T-helper 1 cell treated with Interleukin-12 subunit alpha and Interleukin-12 subunit beta and Interleukin-4 antibody, amounts not matched to agents 30 μg/mL and 1 μg/mL, for 36 hours (primary cell): Measurements from ENCODE around the gene HSDL2.

ENCODE experiments used
- H3K27ac Mint-ChIP-seq: one replicate; pipeline ENCODE4 v1.8.0; 2021; ENCODE audit warnings: mild to moderate bottlenecking, mixed read lengths
- H3K27me3 Mint-ChIP-seq: one replicate; pipeline ENCODE4 v1.8.0; 2021; ENCODE audit warnings: low read depth, mixed read lengths
- H3K36me3 Mint-ChIP-seq: one replicate; pipeline ENCODE4 v1.8.0; 2021; ENCODE audit warnings: low read depth, mixed read lengths
- H3K4me1 Mint-ChIP-seq: one replicate; pipeline ENCODE4 v1.8.0; 2021; ENCODE audit warnings: low read depth, mixed read lengths
- H3K4me3 Mint-ChIP-seq: one replicate; pipeline ENCODE4 v1.8.0; 2021; ENCODE audit warnings: mild to moderate bottlenecking, moderate library complexity, mixed read lengths
- H3K9me3 Mint-ChIP-seq: one replicate; pipeline ENCODE4 v1.8.0; 2021; ENCODE audit warnings: mixed read lengths

HSDL2 gene

GRCh38 chr9:112434487-112434886 lies 54.6 kb downstream of the HSDL2 start:
- H3K4me3 Mint-ChIP-seq: no peak overlapping the region
- H3K9me3 Mint-ChIP-seq: no peaks in the 10 kb centered on the region
- no peaks in the 10 kb centered on the region for H3K27me3 Mint-ChIP-seq
- no peak overlapping the region for H3K27ac Mint-ChIP-seq
- peaks cover 16% of the 10 kb centered on the region for H3K36me3 Mint-ChIP-seq
- no peaks in the 10 kb centered on the region for H3K4me1 Mint-ChIP-seq

- Mint-ChIP-seq H3K27ac (no peak overlapping the region), H3K4me3 (no peak overlapping the region), H3K4me1 (no peaks in the 10 kb centered on the region), H3K27me3 (no peaks in the 10 kb centered on the region), H3K36me3 (peaks cover 12% of the 10 kb centered on the region), H3K9me3 (no peaks in the 10 kb centered on the region)
Measured at GRCh38 chr9:112437406-112437805, 57.5 kb downstream of the HSDL2 start.

- H3K4me1 Mint-ChIP-seq: no peaks in the 10 kb centered on the region
- H3K4me3 Mint-ChIP-seq: no peak overlapping the region
- H3K27ac Mint-ChIP-seq: no peak overlapping the region
- no peaks in the 10 kb centered on the region for H3K27me3 Mint-ChIP-seq
- peaks cover 8% of the 10 kb centered on the region for H3K36me3 Mint-ChIP-seq
- no peaks in the 10 kb centered on the region for H3K9me3 Mint-ChIP-seq
Measured at GRCh38 chr9:112439171-112439570, 59.3 kb downstream of the HSDL2 start.

- Mint-ChIP-seq H3K9me3 (no peaks in the 10 kb centered on the region), H3K4me1 (no peaks in the 10 kb centered on the region), H3K27me3 (no peaks in the 10 kb centered on the region), H3K27ac (no peak overlapping the region), H3K4me3 (no peak overlapping the region), H3K36me3 (peaks cover 7% of the 10 kb centered on the region)
Measured at GRCh38 chr9:112439825-112440224, 59.9 kb downstream of the HSDL2 start.

GRCh38 chr9:112443200-112443599 lies 63.3 kb downstream of the HSDL2 start:
- peaks cover 6% of the 10 kb centered on the region for H3K36me3 Mint-ChIP-seq
- no peak overlapping the region for H3K27ac Mint-ChIP-seq
- H3K27me3 Mint-ChIP-seq: no peaks in the 10 kb centered on the region
- peaks cover 2% of the 10 kb centered on the region for H3K4me1 Mint-ChIP-seq
- H3K4me3 Mint-ChIP-seq: no peak overlapping the region
- no peaks in the 10 kb centered on the region for H3K9me3 Mint-ChIP-seq

GRCh38 chr9:112443636-112444035 lies 63.7 kb downstream of the HSDL2 start:
- no peaks in the 10 kb centered on the region for H3K9me3 Mint-ChIP-seq
- peaks cover 6% of the 10 kb centered on the region for H3K36me3 Mint-ChIP-seq
- no peaks in the 10 kb centered on the region for H3K27me3 Mint-ChIP-seq
- H3K27ac Mint-ChIP-seq: no peak overlapping the region
- no peak overlapping the region for H3K4me3 Mint-ChIP-seq
- H3K4me1 Mint-ChIP-seq: peaks cover 2% of the 10 kb centered on the region

- no peak overlapping the region for H3K4me3 Mint-ChIP-seq
- peaks cover 2% of the 10 kb centered on the region for H3K4me1 Mint-ChIP-seq
- H3K27ac Mint-ChIP-seq: no peak overlapping the region
- H3K9me3 Mint-ChIP-seq: no peaks in the 10 kb centered on the region
- peaks cover 6% of the 10 kb centered on the region for H3K36me3 Mint-ChIP-seq
- H3K27me3 Mint-ChIP-seq: no peaks in the 10 kb centered on the region
Measured at GRCh38 chr9:112445196-112445595, 65.3 kb downstream of the HSDL2 start.

GRCh38 chr9:112446080-112446479 lies 66.2 kb downstream of the HSDL2 start:
- Mint-ChIP-seq H3K36me3 (peaks cover 4% of the 10 kb centered on the region), H3K4me1 (peaks cover 2% of the 10 kb centered on the region), H3K4me3 (no peak overlapping the region), H3K27ac (no peak overlapping the region), H3K9me3 (no peaks in the 10 kb centered on the region), H3K27me3 (no peaks in the 10 kb centered on the region)

- peaks cover 2% of the 10 kb centered on the region for H3K36me3 Mint-ChIP-seq
- H3K27me3 Mint-ChIP-seq: no peaks in the 10 kb centered on the region
- H3K4me3 Mint-ChIP-seq: no peak overlapping the region
- H3K4me1 Mint-ChIP-seq: peaks cover 2% of the 10 kb centered on the region
- H3K9me3 Mint-ChIP-seq: no peaks in the 10 kb centered on the region
- no peak overlapping the region for H3K27ac Mint-ChIP-seq
Measured at GRCh38 chr9:112446526-112446925, 66.6 kb downstream of the HSDL2 start.

GRCh38 chr9:112447283-112447761 lies 67.4 kb downstream of the HSDL2 start:
- H3K4me1 Mint-ChIP-seq: peaks cover 2% of the 10 kb centered on the region
- H3K27me3 Mint-ChIP-seq: no peaks in the 10 kb centered on the region
- no peaks in the 10 kb centered on the region for H3K9me3 Mint-ChIP-seq
- H3K4me3 Mint-ChIP-seq: no peak overlapping the region
- no peak overlapping the region for H3K27ac Mint-ChIP-seq
- peaks cover 2% of the 10 kb centered on the region for H3K36me3 Mint-ChIP-seq

GRCh38 chr9:112462855-112463254 lies 82.9 kb downstream of the HSDL2 start:
- Mint-ChIP-seq H3K36me3 (peaks cover 18% of the 10 kb centered on the region), H3K27me3 (no peaks in the 10 kb centered on the region), H3K27ac (no peak overlapping the region), H3K9me3 (peaks cover 4% of the 10 kb centered on the region), H3K4me3 (no peak overlapping the region), H3K4me1 (no peaks in the 10 kb centered on the region)

GRCh38 chr9:112465352-112465751 lies 85.4 kb downstream of the HSDL2 start:
- H3K4me3 Mint-ChIP-seq: no peak overlapping the region
- H3K4me1 Mint-ChIP-seq: no peaks in the 10 kb centered on the region
- H3K9me3 Mint-ChIP-seq: peaks cover 4% of the 10 kb centered on the region
- H3K27ac Mint-ChIP-seq: no peak overlapping the region
- no peaks in the 10 kb centered on the region for H3K27me3 Mint-ChIP-seq
- peaks cover 17% of the 10 kb centered on the region for H3K36me3 Mint-ChIP-seq

- H3K4me3 Mint-ChIP-seq: no peak overlapping the region
- no peak overlapping the region for H3K27ac Mint-ChIP-seq
- H3K36me3 Mint-ChIP-seq: peaks cover 14% of the 10 kb centered on the region
- H3K27me3 Mint-ChIP-seq: no peaks in the 10 kb centered on the region
- H3K9me3 Mint-ChIP-seq: peaks cover 12% of the 10 kb centered on the region
- no peaks in the 10 kb centered on the region for H3K4me1 Mint-ChIP-seq
Measured at GRCh38 chr9:112472996-112473395, 93.1 kb downstream of the HSDL2 start.

GRCh38 chr9:112473986-112474385 lies 94.1 kb downstream of the HSDL2 start:
- Mint-ChIP-seq H3K9me3 (peaks cover 15% of the 10 kb centered on the region), H3K27ac (no peak overlapping the region), H3K27me3 (no peaks in the 10 kb centered on the region), H3K4me1 (no peaks in the 10 kb centered on the region), H3K36me3 (peaks cover 13% of the 10 kb centered on the region), H3K4me3 (no peak overlapping the region)

GRCh38 chr9:112475318-112475717 lies 95.4 kb downstream of the HSDL2 start:
- H3K9me3 Mint-ChIP-seq: peaks cover 15% of the 10 kb centered on the region

GRCh38 chr9:112477330-112477729 lies 97.4 kb downstream of the HSDL2 start:
- H3K27ac Mint-ChIP-seq: no peak overlapping the region
- H3K4me1 Mint-ChIP-seq: no peaks in the 10 kb centered on the region
- no peaks in the 10 kb centered on the region for H3K27me3 Mint-ChIP-seq
- H3K36me3 Mint-ChIP-seq: peaks cover 12% of the 10 kb centered on the region
- no peak overlapping the region for H3K4me3 Mint-ChIP-seq
- peaks cover 15% of the 10 kb centered on the region for H3K9me3 Mint-ChIP-seq

More at GRCh38 chr9:112475318-112475717, 95.4 kb downstream of the HSDL2 start:
- no peak overlapping the region for H3K4me3 Mint-ChIP-seq
- H3K36me3 Mint-ChIP-seq: peaks cover 13% of the 10 kb centered on the region
- no peaks in the 10 kb centered on the region for H3K27me3 Mint-ChIP-seq
- H3K4me1 Mint-ChIP-seq: no peaks in the 10 kb centered on the region
- H3K27ac Mint-ChIP-seq: no peak overlapping the region
